Measurements from ENCODE around the gene REPIN1.

The REPIN1 gene

GRCh38 chr7:150368096-150368883 is at the start of gene REPIN1:
REPIN1 (plus strand) TSS chr7:150368822; CDS start chr7:150369712, 890 bp downstream.
- TF ChIP-seq, protein P1, sequence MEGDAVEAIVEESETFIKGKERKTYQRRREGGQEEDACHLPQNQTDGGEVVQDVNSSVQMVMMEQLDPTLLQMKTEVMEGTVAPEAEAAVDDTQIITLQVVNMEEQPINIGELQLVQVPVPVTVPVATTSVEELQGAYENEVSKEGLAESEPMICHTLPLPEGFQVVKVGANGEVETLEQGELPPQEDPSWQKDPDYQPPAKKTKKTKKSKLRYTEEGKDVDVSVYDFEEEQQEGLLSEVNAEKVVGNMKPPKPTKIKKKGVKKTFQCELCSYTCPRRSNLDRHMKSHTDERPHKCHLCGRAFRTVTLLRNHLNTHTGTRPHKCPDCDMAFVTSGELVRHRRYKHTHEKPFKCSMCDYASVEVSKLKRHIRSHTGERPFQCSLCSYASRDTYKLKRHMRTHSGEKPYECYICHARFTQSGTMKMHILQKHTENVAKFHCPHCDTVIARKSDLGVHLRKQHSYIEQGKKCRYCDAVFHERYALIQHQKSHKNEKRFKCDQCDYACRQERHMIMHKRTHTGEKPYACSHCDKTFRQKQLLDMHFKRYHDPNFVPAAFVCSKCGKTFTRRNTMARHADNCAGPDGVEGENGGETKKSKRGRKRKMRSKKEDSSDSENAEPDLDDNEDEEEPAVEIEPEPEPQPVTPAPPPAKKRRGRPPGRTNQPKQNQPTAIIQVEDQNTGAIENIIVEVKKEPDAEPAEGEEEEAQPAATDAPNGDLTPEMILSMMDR (IDR thresholded peaks at IDR 0.05; ENCODE audit: borderline replicate concordance, insufficient read depth, low read depth, low read length): no peak

DNA sequence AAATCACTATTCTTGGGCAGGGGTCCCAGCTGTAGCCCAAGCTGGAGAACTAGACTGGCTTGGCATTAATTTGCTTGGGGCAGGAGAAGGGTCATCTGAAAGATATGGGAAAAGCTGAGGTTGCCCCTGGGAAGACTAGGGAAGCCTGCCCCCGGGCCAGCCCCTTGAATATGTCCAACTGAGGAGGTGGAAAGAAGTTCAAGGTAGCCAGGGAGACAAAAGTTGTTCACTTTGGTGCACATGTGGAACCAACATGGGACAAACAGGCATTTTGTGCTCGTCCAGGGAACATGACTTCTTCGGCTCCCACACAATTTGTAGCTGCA is 46.9 kb upstream of the REPIN1 start:
- peak overlapping the region; percentile 98 for H3K4me3 ChIP-seq (ENCODE audit: low read depth, low read length)
- TF ChIP-seq, protein P1 (IDR thresholded peaks at IDR 0.05; ENCODE audit: borderline replicate concordance, insufficient read depth, low read depth, low read length): no peak

More at GRCh38 chr7:150368096-150368883, at the start of gene REPIN1:
- H3K4me3 ChIP-seq (ENCODE audit: low read depth, low read length): peak within 1 kb of the TSS; percentile 95

DNA sequence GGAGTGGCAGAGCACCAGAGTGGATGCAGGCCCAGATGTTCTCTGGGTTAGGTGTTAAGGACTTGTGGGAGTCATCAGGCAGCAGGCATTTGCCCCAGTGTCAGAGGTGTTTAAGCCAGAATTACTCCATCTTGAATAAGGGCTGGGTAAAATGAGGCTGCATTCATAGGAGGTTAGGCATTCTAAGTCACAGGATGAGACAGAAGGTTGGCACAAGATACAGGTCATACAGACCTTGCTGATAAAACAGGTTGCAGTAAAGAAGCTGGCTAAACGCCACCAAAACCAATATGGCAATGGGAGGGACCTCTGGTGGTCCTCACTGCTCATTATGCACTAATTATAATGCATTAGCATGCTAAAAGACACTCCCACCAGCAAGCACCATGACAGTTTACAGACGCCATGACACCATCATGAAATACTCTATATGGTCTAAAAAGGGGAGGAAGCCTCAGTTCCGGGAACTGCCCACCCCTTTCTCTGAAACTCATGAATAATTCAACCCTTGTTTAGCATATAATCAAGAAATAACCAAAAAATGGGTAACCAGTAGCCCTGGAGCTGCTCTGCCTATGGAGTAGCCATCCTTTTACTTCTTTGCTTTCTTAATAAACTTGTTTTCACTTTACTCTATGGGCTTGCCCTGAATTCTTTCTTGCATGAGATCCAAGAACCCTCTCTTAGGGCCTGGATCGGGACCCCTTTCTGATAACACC is 46.3 kb upstream of the REPIN1 start:
- TF ChIP-seq, protein P1 (IDR thresholded peaks at IDR 0.05; ENCODE audit: borderline replicate concordance, insufficient read depth, low read depth, low read length): no peak
- peak overlapping the region; percentile 98 for H3K4me3 ChIP-seq (ENCODE audit: low read depth, low read length)

GRCh38 chr7:150322833-150323681 is 45.6 kb upstream of the REPIN1 start, which contains the start of the genes ACTR3C and LRRC61:
ACTR3C (minus strand) TSS chr7:150323545; CDS start chr7:150295296, 28,249 bp downstream.
LRRC61 (plus strand) TSS chr7:150323355; CDS start chr7:150336862, 13,507 bp downstream.
- TF ChIP-seq, protein P1 (IDR thresholded peaks at IDR 0.05; ENCODE audit: borderline replicate concordance, insufficient read depth, low read depth, low read length): peak; percentile 33; the same call in 1 of the 2 replicates
- peak within 1 kb of the TSS; percentile 98 for H3K4me3 ChIP-seq (ENCODE audit: low read depth, low read length)

DNA sequence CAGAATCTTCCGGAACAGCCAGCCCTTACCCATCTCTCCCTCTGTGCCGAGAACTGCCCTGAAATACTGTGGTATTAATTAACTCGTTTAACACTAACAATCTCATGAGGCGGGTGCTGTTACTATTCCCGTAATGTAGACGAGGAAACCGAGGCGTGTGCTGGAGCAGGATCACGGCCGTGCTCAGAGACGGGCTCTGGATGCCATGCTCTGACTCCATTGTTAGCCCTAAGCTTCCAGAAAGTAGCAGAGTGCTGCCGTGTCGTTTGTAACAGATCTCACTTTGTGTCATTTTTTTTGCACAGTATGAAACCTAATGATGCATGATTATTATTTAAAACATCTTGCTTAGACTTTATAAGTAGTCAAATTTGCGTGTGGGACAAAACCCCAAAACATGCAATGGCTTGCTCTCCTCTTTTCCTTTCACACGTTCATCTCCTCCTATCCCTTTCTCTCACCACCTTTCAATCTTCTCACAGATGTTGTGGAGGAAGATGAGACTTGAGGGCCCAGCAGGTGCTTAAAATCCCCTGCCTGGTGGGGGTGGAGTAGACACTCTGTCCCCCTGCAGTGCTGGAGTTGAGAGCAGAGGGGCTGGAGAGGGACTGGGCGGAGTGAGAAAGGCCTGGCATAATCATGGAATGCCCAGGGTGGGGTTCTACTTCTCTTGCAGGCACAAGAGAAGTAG is 44.8 kb upstream of the REPIN1 start:
- peak overlapping the region; percentile 98 for H3K4me3 ChIP-seq (ENCODE audit: low read depth, low read length)
- TF ChIP-seq, protein P1 (IDR thresholded peaks at IDR 0.05; ENCODE audit: borderline replicate concordance, insufficient read depth, low read depth, low read length): no peak

DNA sequence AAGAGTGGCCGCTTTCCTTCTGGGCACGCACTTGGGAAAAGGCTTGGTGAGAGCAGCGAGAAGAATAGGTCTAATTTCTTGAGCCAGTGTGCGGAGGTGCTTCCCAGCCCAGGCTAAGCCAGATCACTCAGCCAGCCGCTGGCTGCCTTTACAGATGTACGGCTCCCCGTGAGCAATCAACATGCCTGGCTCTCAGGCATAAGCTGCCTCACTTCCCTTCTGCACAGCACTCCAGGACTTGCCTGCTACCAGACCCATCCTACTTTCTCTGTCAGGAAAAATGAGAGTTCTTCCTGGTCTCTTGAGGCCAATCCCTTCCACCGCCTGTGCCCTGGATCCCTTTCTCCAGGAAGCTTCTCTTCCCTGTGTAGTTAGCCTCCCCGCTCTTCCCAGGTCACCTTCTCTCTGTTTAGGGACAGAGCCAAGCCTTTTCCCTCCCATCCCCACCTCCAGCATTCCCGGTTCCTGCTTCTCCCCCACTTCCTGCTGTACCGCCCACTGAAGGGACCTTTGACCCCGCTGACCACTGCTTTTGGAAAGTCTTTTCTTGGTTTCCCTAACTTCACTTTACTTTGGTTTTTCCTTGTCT is 44.2 kb upstream of the REPIN1 start:
- TF ChIP-seq, protein P1 (IDR thresholded peaks at IDR 0.05; ENCODE audit: borderline replicate concordance, insufficient read depth, low read depth, low read length): no peak
- peak overlapping the region; percentile 98 for H3K4me3 ChIP-seq (ENCODE audit: low read depth, low read length)
